Measurements from ENCODE around the gene WNK1.

The WNK1 gene

GRCh38 chr12:909861-910260 is 157.5 kb downstream of the WNK1 start:
- no peaks in the 10 kb centered on the region for H3K27me3 ChIP-seq (replicated peaks; ENCODE audit: control insufficient read depth, insufficient read depth, low read length)
- no peak for DNase-seq (ENCODE audit: extremely low read depth, insufficient read length)
- no peak overlapping the region for H3K4me3 ChIP-seq (replicated peaks; ENCODE audit: low read depth, low read length)
- H3K36me3 ChIP-seq (ENCODE audit: control insufficient read depth, insufficient read depth, low read length): peaks cover 34% of the 10 kb centered on the region
- TF ChIP-seq, protein P1, sequence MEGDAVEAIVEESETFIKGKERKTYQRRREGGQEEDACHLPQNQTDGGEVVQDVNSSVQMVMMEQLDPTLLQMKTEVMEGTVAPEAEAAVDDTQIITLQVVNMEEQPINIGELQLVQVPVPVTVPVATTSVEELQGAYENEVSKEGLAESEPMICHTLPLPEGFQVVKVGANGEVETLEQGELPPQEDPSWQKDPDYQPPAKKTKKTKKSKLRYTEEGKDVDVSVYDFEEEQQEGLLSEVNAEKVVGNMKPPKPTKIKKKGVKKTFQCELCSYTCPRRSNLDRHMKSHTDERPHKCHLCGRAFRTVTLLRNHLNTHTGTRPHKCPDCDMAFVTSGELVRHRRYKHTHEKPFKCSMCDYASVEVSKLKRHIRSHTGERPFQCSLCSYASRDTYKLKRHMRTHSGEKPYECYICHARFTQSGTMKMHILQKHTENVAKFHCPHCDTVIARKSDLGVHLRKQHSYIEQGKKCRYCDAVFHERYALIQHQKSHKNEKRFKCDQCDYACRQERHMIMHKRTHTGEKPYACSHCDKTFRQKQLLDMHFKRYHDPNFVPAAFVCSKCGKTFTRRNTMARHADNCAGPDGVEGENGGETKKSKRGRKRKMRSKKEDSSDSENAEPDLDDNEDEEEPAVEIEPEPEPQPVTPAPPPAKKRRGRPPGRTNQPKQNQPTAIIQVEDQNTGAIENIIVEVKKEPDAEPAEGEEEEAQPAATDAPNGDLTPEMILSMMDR (IDR thresholded peaks at IDR 0.05; ENCODE audit: insufficient read depth, low read length, poor library complexity, severe bottlenecking): no peak

DNA sequence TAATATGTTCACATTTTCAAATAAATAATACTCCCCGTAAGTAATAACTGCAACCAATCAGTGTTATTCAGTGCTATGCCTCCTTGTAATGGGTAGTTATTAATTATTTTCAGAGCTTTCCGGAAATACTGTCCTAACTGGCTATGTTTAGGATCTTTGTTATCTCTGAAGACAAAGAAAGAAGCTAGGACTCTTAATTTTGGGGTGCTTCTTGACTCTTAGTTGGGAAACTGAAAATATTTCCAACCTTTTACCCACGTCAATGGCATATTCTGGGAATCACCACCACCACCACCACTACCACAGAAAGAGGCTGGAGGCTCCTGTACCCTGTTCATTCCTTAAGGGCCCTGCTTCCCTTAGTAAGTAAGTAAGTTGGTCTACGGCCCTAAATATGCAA is 158.0 kb downstream of the WNK1 start:
- no peak overlapping the region for H3K4me3 ChIP-seq (replicated peaks; ENCODE audit: low read depth, low read length)
- peaks cover 36% of the 10 kb centered on the region for H3K36me3 ChIP-seq (ENCODE audit: control insufficient read depth, insufficient read depth, low read length)
- no peaks in the 10 kb centered on the region for H3K27me3 ChIP-seq (replicated peaks; ENCODE audit: control insufficient read depth, insufficient read depth, low read length)
- DNase-seq (ENCODE audit: extremely low read depth, insufficient read length): no peak
- TF ChIP-seq, protein P1 (IDR thresholded peaks at IDR 0.05; ENCODE audit: insufficient read depth, low read length, poor library complexity, severe bottlenecking): no peak

DNA sequence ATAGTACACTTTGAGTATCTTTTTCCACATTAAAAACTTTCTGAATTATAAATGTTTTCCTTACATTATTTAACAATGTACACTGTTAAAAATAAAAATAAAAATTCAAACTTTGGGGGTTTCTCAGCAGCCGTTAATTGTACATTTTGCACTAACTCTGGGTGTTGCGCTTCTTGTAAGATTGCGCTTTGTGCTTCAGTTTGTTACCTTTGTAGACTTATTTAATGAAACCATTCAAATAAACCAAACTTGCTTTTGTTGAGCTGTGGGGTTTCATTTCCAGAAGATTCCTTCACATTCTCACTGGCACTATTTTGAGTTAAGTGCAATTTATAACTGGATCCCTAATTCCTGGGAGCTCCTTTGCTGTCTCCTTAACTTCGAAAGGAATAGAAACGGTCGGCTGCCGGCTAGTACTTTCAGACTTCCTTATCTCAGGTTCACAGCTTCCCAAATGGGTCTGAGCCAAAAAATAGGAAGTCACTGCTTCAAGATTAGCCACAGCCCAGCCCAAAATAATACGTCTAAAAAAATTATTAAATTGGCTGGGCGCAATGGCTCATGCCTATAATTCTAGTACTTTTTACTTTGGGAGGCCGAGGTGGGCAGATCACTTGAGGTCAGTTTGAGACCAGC is 158.9 kb downstream of the WNK1 start:
- H3K36me3 ChIP-seq (ENCODE audit: control insufficient read depth, insufficient read depth, low read length): peaks cover 31% of the 10 kb centered on the region
- DNase-seq (ENCODE audit: extremely low read depth, insufficient read length): no peak
- TF ChIP-seq, protein P1 (IDR thresholded peaks at IDR 0.05; ENCODE audit: insufficient read depth, low read length, poor library complexity, severe bottlenecking): no peak
- H3K4me3 ChIP-seq (replicated peaks; ENCODE audit: low read depth, low read length): no peak overlapping the region
- H3K27me3 ChIP-seq (replicated peaks; ENCODE audit: control insufficient read depth, insufficient read depth, low read length): no peaks in the 10 kb centered on the region

DNA sequence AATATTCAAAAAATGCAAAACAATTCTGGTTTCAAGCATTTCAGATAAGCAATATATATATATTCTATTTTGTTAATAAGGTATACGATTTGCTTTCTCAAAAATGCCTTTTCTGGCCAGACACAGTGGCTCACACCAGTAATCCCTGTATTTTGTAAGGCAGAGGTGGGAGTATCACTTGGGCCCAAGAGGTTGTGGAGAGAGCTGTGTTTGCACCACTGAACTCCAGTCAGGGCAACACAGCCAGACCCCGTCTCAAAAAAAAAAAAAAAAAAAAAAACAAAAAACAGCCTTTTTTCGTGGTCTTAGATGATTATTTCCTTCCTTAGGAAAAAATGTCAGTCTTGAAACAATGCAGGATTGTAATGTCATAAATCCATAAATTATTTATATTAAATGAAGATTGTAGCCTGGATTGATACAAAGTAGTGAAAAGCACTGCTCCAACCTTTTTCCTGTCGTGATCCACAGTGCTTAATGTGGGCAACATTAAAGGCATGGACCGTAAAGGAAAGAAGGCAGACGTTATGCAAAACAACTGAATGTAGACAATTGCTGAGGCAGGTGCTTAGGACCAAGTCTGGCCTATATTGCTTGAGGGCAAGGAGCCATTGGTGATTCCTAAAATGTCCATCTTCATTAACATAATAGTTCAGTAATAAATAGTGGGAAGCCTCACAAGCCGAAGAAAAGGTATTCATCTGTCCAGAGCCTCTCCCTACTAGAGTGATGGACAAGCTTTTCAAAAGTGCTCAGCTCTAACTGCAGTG is 160.3 kb downstream of the WNK1 start:
- H3K36me3 ChIP-seq (ENCODE audit: control insufficient read depth, insufficient read depth, low read length): peaks cover 31% of the 10 kb centered on the region

GRCh38 chr12:913919-914698 is 161.7 kb downstream of the WNK1 start:
- no peak for DNase-seq (ENCODE audit: extremely low read depth, insufficient read length)
- Histone ChIP-seq H3K36me3 (ENCODE audit: control insufficient read depth, insufficient read depth, low read length) (peaks cover 26% of the 10 kb centered on the region), H3K27me3 (replicated peaks; ENCODE audit: control insufficient read depth, insufficient read depth, low read length) (no peaks in the 10 kb centered on the region), H3K4me3 (replicated peaks; ENCODE audit: low read depth, low read length) (no peak overlapping the region)
- TF ChIP-seq, protein P1 (IDR thresholded peaks at IDR 0.05; ENCODE audit: insufficient read depth, low read length, poor library complexity, severe bottlenecking): no peak

More for the DNA sequence above, 160.3 kb downstream of the WNK1 start:
- Histone ChIP-seq H3K27me3 (replicated peaks; ENCODE audit: control insufficient read depth, insufficient read depth, low read length) (no peaks in the 10 kb centered on the region), H3K4me3 (replicated peaks; ENCODE audit: low read depth, low read length) (no peak overlapping the region)
- TF ChIP-seq, protein P1 (IDR thresholded peaks at IDR 0.05; ENCODE audit: insufficient read depth, low read length, poor library complexity, severe bottlenecking): no peak
- DNase-seq (ENCODE audit: extremely low read depth, insufficient read length): no peak
